CD4-positive, alpha-beta T cell (primary cell): ENCODE data around the gene BDKRB1. TPM values are rescaled to one million over a fixed set of nuclear protein-coding genes. Genes with fewer than 3 reads are reported as not detected.

Experiments
- ATAC-seq: fragments of 200-7000 bp; cut with Tn5 transposase; one replicate; pipeline ENCODE4 v1.10.0; 2022; ENCODE audit warnings: mild to moderate bottlenecking; ENCODE audit not compliant: poor library complexity
- CTCF ChIA-PET: fragments of 350-600 bp; sonication (Branson Sonifier 250); formaldehyde crosslinking; loops from one replicate; lab custom pipeline; 2021; ENCODE audit warnings: antibody characterized with exemption, inconsistent platforms; lab: Charles Lee
- POLR2A ChIA-PET: fragments of 350-600 bp; sonication (Branson Sonifier 250); formaldehyde crosslinking; loops from one replicate; lab custom pipeline; 2021; ENCODE audit warnings: antibody characterized with exemption, inconsistent platforms; lab: Charles Lee
- DNase-seq, 14 experiments: peaks; one replicate each; pipeline ENCODE4 v3.0.0-alpha.2; 2013 to 2020; ENCODE audit warnings: mixed read lengths in 2 of 14
- H3K27ac ChIP-seq, 2 donors: one replicate each; pipeline versions ENCODE4 v1.5.1 to v1.7.0; 2013; ENCODE audit warnings: low read length in 2 of 2, low read depth in 1 of 2, mild to moderate bottlenecking in 1 of 2
- H3K27me3 ChIP-seq, 2 experiments: 1 replicate in 1 of 2; 2 replicates in 1 of 2; pipeline versions ENCODE4 v1.6.1 to v1.7.0; 2013; ENCODE audit warnings: low read length in 2 of 2, control low read depth in 1 of 2, mild to moderate bottlenecking in 1 of 2, moderate library complexity in 1 of 2; ENCODE audit not compliant: insufficient read depth in 2 of 2, control insufficient read depth in 1 of 2
- H3K36me3 ChIP-seq: one replicate; pipeline ENCODE4 v1.6.1; 2013; ENCODE audit warnings: low read length, control low read depth; ENCODE audit not compliant: insufficient read depth
- H3K4me1 ChIP-seq: one replicate; pipeline ENCODE4 v1.6.1; 2013; ENCODE audit warnings: low read length, control low read depth; ENCODE audit not compliant: insufficient read depth
- H3K4me3 ChIP-seq: one replicate; pipeline ENCODE4 v1.5.1; 2013; ENCODE audit warnings: mild to moderate bottlenecking, low read length, moderate library complexity
- H3K9me3 ChIP-seq, 2 experiments: 1 replicate in 1 of 2; 2 replicates in 1 of 2; pipeline versions ENCODE4 v1.6.1 to v1.7.0; 2013; ENCODE audit warnings: low read length in 2 of 2, mild to moderate bottlenecking in 2 of 2, control low read depth in 1 of 2, moderate library complexity in 1 of 2; ENCODE audit not compliant: control insufficient read depth in 1 of 2, insufficient read depth in 1 of 2
- H3K27ac Mint-ChIP-seq: one replicate; pipeline ENCODE4 v1.8.0; 2020; ENCODE audit warnings: mixed read lengths
- H3K27me3 Mint-ChIP-seq: one replicate; pipeline ENCODE4 v1.8.0; 2021; ENCODE audit warnings: mixed read lengths
- H3K36me3 Mint-ChIP-seq: one replicate; pipeline ENCODE4 v1.8.0; 2021; ENCODE audit warnings: low read depth, mixed read lengths
- H3K4me1 Mint-ChIP-seq: one replicate; pipeline ENCODE4 v1.8.0; 2021; ENCODE audit warnings: low read depth, mixed read lengths
- H3K4me3 Mint-ChIP-seq: one replicate; pipeline ENCODE4 v1.8.0; 2020; ENCODE audit warnings: mild to moderate bottlenecking, mixed read lengths
- H3K9me3 Mint-ChIP-seq: one replicate; pipeline ENCODE4 v1.8.0; 2020; ENCODE audit warnings: mixed read lengths
- CTCF ChIP-seq: fragments of 200-600 bp; IDR thresholded peaks from one replicate; pipeline ENCODE4 v1.8.0; 2022; ENCODE audit warnings: antibody characterized with exemption, mild to moderate bottlenecking
- intact Hi-C, 2 experiments: fragments of 100-400 bp; cut with DNase I in 1 of 2; cut with micrococcal nuclease in 1 of 2; formaldehyde crosslinking; loops; one replicate each; pipeline versions ENCODE4 v1.15.1 to v1.9.0; 2023 to 2025; cut with DNase I, micrococcal nuclease
- total RNA-seq, 174 experiments: library from RNA in 2 of 174; stranded (reverse) in 2 of 174; gene quantifications; one replicate each; pipeline ENCODE4 v1.2.3 and lab custom pipeline; 2021 to 2026

BDKRB1 gene
- total RNA-seq, 2 experiments from 2014 or later: not detected

GRCh38 chr14:96263347-96264199, 7.6 kb downstream of the BDKRB1 start:
- Histone ChIP-seq H3K36me3 (no peaks in the 10 kb centered on the region), H3K27ac (no peak overlapping the region), H3K4me3 (no peak overlapping the region), H3K9me3 (no peaks in the 10 kb centered on the region), H3K4me1 (no peaks in the 10 kb centered on the region), H3K27me3 (no peaks in the 10 kb centered on the region)
- peaks cover 17% of the 10 kb centered on the region for H3K27me3 Mint-ChIP-seq
- no peak for TF ChIP-seq CTCF
- ATAC-seq (no peak), DNase-seq (no peak)
- CTCF ChIA-PET: interaction anchor here (1.8 kb wide), 1 partner anchor 12 kb away, joined by 4 read pairs; no protein-coding TSS in a partner anchor
- no peak overlapping the region for H3K4me3 Mint-ChIP-seq
- H3K9me3 Mint-ChIP-seq: no peaks in the 10 kb centered on the region
- POLR2A ChIA-PET: no interaction called here
- H3K27ac Mint-ChIP-seq: no peak overlapping the region
- intact Hi-C loops: no loop called here
- no peaks in the 10 kb centered on the region for H3K4me1 Mint-ChIP-seq
- no peaks in the 10 kb centered on the region for H3K36me3 Mint-ChIP-seq

DNA sequence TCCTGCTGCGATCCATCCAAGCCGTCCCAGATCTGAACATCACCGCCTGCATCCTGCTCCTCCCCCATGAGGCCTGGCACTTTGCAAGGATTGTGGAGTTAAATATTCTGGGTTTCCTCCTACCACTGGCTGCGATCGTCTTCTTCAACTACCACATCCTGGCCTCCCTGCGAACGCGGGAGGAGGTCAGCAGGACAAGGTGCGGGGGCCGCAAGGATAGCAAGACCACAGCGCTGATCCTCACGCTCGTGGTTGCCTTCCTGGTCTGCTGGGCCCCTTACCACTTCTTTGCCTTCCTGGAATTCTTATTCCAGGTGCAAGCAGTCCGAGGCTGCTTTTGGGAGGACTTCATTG, 8.2 kb downstream of the BDKRB1 start:
- no peaks in the 10 kb centered on the region for H3K4me1 Mint-ChIP-seq
- TF ChIP-seq CTCF: no peak
- DNase-seq (no peak), ATAC-seq (no peak)
- Histone ChIP-seq H3K4me1 (no peaks in the 10 kb centered on the region), H3K27ac (no peak overlapping the region), H3K4me3 (no peak overlapping the region), H3K27me3 (no peaks in the 10 kb centered on the region), H3K36me3 (no peaks in the 10 kb centered on the region), H3K9me3 (no peaks in the 10 kb centered on the region)
- intact Hi-C loops: no loop called here
- H3K9me3 Mint-ChIP-seq: no peaks in the 10 kb centered on the region
- no peaks in the 10 kb centered on the region for H3K36me3 Mint-ChIP-seq
- no peak overlapping the region for H3K4me3 Mint-ChIP-seq
- no peak overlapping the region for H3K27ac Mint-ChIP-seq
- ChIA-PET POLR2A (no interaction called here), CTCF (no interaction called here)
- H3K27me3 Mint-ChIP-seq: peaks cover 17% of the 10 kb centered on the region

GRCh38 chr14:96264853-96265252, 8.8 kb downstream of the BDKRB1 start:
- Histone ChIP-seq H3K27me3 (no peaks in the 10 kb centered on the region), H3K36me3 (no peaks in the 10 kb centered on the region), H3K4me1 (no peaks in the 10 kb centered on the region), H3K9me3 (no peaks in the 10 kb centered on the region), H3K4me3 (no peak overlapping the region), H3K27ac (no peak overlapping the region)
- no peaks in the 10 kb centered on the region for H3K9me3 Mint-ChIP-seq
- no peak overlapping the region for H3K27ac Mint-ChIP-seq
- ChIA-PET POLR2A (no interaction called here), CTCF (no interaction called here)
- peaks cover 17% of the 10 kb centered on the region for H3K27me3 Mint-ChIP-seq
- H3K4me3 Mint-ChIP-seq: no peak overlapping the region
- intact Hi-C loops: no loop called here
- H3K36me3 Mint-ChIP-seq: no peaks in the 10 kb centered on the region
- ATAC-seq (no peak), DNase-seq (no peak)
- no peaks in the 10 kb centered on the region for H3K4me1 Mint-ChIP-seq
- TF ChIP-seq CTCF: no peak
